Activated CD8-positive, alpha-beta memory T cell treated with anti-CD3 and anti-CD28 coated beads, Interleukin-2, amount 50 U/mL, for 24 hours (primary cell): Measurements from ENCODE around the gene ATG14.

Experiments
- DNase-seq: peaks from one replicate; pipeline ENCODE4 v3.0.0-alpha.2; 2020; ENCODE audit errors: extremely low read depth

Gene ATG14

DNA sequence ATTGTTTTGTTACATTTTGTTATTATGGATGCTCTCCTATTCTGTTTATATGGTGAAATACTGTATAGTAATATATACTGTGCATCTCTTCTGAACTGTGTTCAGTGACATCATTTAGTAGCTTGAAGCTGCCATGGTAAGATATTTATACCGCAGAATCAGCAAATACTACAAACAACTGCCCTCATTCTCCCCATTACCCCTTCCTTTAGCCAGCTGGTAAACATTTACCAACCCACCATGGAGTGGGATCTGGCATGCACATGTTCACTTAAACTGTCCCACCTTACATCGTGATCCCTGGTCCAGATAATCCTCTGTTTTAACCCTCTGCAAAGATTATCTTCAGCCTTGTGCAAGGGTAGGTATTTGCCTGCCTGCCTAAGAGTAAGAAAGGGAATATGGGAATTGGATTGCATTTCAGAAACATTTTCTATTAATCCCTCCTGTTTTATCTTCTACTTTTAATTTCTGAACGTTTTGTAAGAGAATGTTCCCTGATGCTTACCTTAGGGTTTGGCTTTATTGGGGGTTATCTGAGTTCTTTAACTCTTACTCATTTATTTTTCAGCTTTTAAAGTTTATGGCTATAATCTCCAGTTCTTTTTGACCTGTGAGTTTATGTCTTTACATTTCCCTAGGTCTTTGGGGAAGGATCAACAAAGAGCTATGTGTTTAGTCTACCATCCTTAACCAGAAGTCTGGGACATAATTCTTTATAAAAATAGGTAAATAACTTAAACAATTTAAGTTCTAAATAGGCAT, 93.9 kb downstream of the ATG14 start:
- DNase-seq = no peak

DNA sequence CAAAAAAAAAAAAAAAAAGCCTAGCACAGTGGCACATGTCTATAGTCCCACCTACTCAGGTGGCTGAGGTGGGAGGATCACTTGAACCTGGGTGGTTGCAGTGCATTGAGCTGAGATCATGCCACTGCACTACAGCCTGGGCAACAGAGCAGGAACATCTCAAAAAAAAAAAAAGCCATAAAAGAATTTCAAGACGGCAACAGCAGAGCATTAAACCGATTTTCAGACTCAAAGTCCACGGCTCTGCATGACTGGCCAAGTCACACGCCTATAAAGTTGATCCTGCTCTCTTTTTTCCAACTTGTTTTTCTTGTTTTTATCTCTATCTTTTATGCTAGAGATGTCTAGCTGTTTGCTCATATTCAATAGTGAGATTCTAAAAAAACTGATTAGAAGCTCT, 95.1 kb downstream of the ATG14 start:
- DNase-seq = no peak
